ENCODE measurements around the gene HSF2BP. TPM values are rescaled to one million over a fixed set of nuclear protein-coding genes. Genes with fewer than 3 reads are reported as not detected.
A peak's percentile ranks its signal among the peaks of the same experiment; 100 is the strongest.

HSF2BP gene
- total and polyA plus RNA-seq, 2 donors (not counting 1 experiment from before 2014, with no cell fraction given), result 0.49 TPM

DNA sequence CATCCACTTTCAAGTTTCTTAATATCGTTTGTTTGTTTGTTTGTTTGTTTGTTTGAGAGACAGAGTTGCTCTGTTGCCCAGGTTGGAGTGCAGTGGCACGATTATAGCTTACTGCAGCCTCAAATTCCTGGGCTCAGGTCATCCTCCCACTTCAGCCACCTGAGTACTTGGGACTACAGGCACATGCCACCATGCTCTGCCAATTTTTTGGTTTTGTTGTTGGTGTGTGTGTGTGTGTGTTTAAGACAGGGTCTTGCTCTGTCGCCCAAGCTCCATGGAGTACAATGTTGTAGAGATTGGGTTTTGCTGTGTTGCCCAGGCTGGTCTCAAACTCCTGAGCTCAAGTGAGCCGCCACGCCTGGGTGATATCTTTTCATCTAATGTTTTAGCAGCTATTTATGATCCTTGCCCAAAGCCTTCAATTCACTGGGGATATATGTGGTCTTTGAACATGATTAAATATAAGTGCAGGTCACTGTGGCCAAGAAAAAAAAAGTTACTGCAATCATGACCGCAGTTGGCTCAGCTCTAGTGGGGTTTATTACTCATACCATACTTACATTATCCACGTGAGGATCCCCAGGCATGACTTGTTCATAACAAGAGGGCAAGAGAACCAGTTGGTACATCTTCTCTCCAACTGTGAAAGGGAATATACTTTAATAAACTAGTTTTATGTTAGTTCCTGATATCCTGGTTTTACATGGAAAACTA, 8.1 kb upstream of the HSF2BP start:
- Histone ChIP-seq H3K4me3 (ENCODE audit: control extremely low read depth in 1 of 5, extremely low read depth in 1 of 5, insufficient read depth in 1 of 5, low read depth in 2 of 5, low read length in 4 of 5) (no peak overlapping the region), H3K9ac (ENCODE audit: low read length) (no peak overlapping the region), H3K27ac (ENCODE audit: low read length in 2 of 2) (no peak overlapping the region), H2AFZ (ENCODE audit: insufficient read depth, low read depth, low read length, poor library complexity, severe bottlenecking) (no peak overlapping the region), H4K20me1 (ENCODE audit: control insufficient read depth, insufficient read depth, low read length, poor library complexity, severe bottlenecking) (peaks cover 62% of the 10 kb centered on the region), H3K36me3 (replicated peaks in 1 of 2; ENCODE audit: control extremely low read depth in 1 of 2, control insufficient read depth in 1 of 2, extremely low read depth in 1 of 2, insufficient read depth in 2 of 2, low read length in 1 of 2) (peaks cover 2 to 50% of the 10 kb centered on the region in 2 experiments), H3K27me3 (replicated peaks in 1 of 4; ENCODE audit: control extremely low read depth in 1 of 4, control insufficient read depth in 3 of 4, insufficient read depth in 4 of 4, low read length in 3 of 4) (no peaks in the 10 kb centered on the region), H3K9me3 (ENCODE audit: control extremely low read depth in 1 of 3, control insufficient read depth in 2 of 3, insufficient read depth in 1 of 3, low read length in 2 of 3) (peaks cover 0 to 3% (median 0%) of the 10 kb centered on the region in 3 donors), H3K4me2 (replicated peaks; ENCODE audit: low read depth, low read length, poor library complexity, severe bottlenecking) (no peak overlapping the region), H3K79me2 (ENCODE audit: control insufficient read depth, insufficient read depth, low read length) (peaks cover 91% of the 10 kb centered on the region), H3K4me1 (ENCODE audit: control insufficient read depth in 2 of 2, insufficient read depth in 2 of 2, low read length in 2 of 2) (no peaks in the 10 kb centered on the region)
- ChIA-PET POLR2A (no interaction called here), CTCF (interaction anchor here (1.0 kb wide), 1 partner anchor 22 kb away, joined by 3 read pairs; no protein-coding TSS in a partner anchor)
- Mint-ChIP-seq H3K9me3 (ENCODE audit: insufficient read depth) (no peaks in the 10 kb centered on the region), H3K4me3 (no peak overlapping the region), H3K27ac (no peak overlapping the region), H3K27me3 (no peaks in the 10 kb centered on the region), H3K4me1 (peaks cover 15% of the 10 kb centered on the region)
- intact Hi-C loops (cut with micrococcal nuclease), result no loop called here
- TF ChIP-seq EZH2 (IDR thresholded peaks at IDR 0.05; ENCODE audit: borderline replicate concordance, insufficient read depth, low read depth, low read length, poor library complexity, severe bottlenecking), result no peak
- DNase-seq (no peak), ATAC-seq (ENCODE audit: low read depth) (no peak)
- WGBS (ENCODE audit: insufficient coverage), result 47% methylated on average over 3 of the region's 7 CpGs

- Histone ChIP-seq H3K4me2 (replicated peaks; ENCODE audit: low read depth, low read length, poor library complexity, severe bottlenecking) (no peak overlapping the region), H4K20me1 (ENCODE audit: control insufficient read depth, insufficient read depth, low read length, poor library complexity, severe bottlenecking) (peaks cover 74% of the 10 kb centered on the region), H3K27me3 (replicated peaks in 1 of 4; ENCODE audit: control extremely low read depth in 1 of 4, control insufficient read depth in 3 of 4, insufficient read depth in 4 of 4, low read length in 3 of 4) (no peaks in the 10 kb centered on the region), H3K79me2 (ENCODE audit: control insufficient read depth, insufficient read depth, low read length) (peaks cover 92% of the 10 kb centered on the region), H3K9me3 (ENCODE audit: control extremely low read depth in 1 of 3, control insufficient read depth in 2 of 3, insufficient read depth in 1 of 3, low read length in 2 of 3) (peaks cover 0 to 3% (median 0%) of the 10 kb centered on the region in 3 donors), H3K4me1 (ENCODE audit: control insufficient read depth in 2 of 2, insufficient read depth in 2 of 2, low read length in 2 of 2) (peaks cover 10% of the 10 kb centered on the region in 2 donors), H3K9ac (ENCODE audit: low read length) (no peak overlapping the region), H3K27ac (ENCODE audit: low read length in 2 of 2) (no peak overlapping the region), H3K36me3 (replicated peaks in 1 of 2; ENCODE audit: control extremely low read depth in 1 of 2, control insufficient read depth in 1 of 2, extremely low read depth in 1 of 2, insufficient read depth in 2 of 2, low read length in 1 of 2) (peaks cover under 1 to 45% of the 10 kb centered on the region in 2 experiments), H3K4me3 (ENCODE audit: control extremely low read depth in 1 of 5, extremely low read depth in 1 of 5, insufficient read depth in 1 of 5, low read depth in 2 of 5, low read length in 4 of 5) (no peak overlapping the region), H2AFZ (ENCODE audit: insufficient read depth, low read depth, low read length, poor library complexity, severe bottlenecking) (no peak overlapping the region)
- intact Hi-C loops (cut with micrococcal nuclease), result no loop called here
- DNase-seq (peak; percentile 1), ATAC-seq (ENCODE audit: low read depth) (no peak)
- H3K4me1 Mint-ChIP-seq, result peaks cover 27% of the 10 kb centered on the region
- CTCF ChIA-PET, result no interaction called here
- POLR2A ChIA-PET, result no interaction called here
- H3K9me3 Mint-ChIP-seq (ENCODE audit: insufficient read depth), result no peaks in the 10 kb centered on the region
- 97% methylated on average over 4 of the region's 4 CpGs for WGBS (ENCODE audit: insufficient coverage)
- TF ChIP-seq CTCF (IDR thresholded peaks at IDR 0.05) (no peak), EZH2 (IDR thresholded peaks at IDR 0.05; ENCODE audit: borderline replicate concordance, insufficient read depth, low read depth, low read length, poor library complexity, severe bottlenecking) (no peak)
- H3K27ac Mint-ChIP-seq, result no peak overlapping the region
- H3K27me3 Mint-ChIP-seq, result no peaks in the 10 kb centered on the region
- H3K4me3 Mint-ChIP-seq, result no peak overlapping the region
These were observed 6.6 kb upstream of the HSF2BP start for GRCh38 chr21:43665879-43666278.
